ENCODE data around the gene KIAA1614. TPM values are rescaled to one million over a fixed set of nuclear protein-coding genes. Genes with fewer than 3 reads are reported as not detected.
A peak's percentile ranks its signal among the peaks of the same experiment; 100 is the strongest.

KIAA1614 gene
- polyA plus RNA-seq, 1 of the 3 experiments (the other 2 are of a cell fraction): 1.1 TPM

DNA sequence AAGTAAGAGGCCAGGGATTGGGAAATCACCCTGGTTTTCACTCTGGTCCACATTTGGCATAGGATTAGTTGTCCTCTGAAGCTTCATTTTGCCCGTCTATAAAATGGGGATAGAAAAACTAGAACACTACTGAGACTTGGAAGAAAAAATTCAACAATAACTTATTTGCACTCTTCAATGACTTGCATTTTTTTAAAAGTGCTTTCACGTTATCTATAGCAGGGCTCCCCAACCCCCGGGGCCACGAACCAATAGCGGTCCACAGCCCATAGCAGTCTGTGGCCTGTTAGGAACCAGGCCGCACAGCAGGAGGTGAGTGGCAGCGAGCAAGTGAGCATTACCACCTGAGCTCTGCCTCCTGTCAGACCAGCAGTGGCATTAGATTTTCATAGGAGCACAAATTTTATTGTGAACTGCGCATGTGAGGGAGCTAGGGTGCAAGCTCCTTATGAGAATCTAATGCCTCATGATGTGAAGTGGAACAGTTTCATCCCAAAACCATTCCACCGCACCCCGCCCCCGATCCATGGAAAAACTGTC, 2.8 kb downstream of the KIAA1614 start:
- CTCF ChIA-PET: interaction anchor here (0.7 to 1.3 kb wide), 2 partner anchors 34 to 400 kb away, joined by 3 to 4 read pairs; no protein-coding TSS in a partner anchor
- WGBS (ENCODE audit: low lambda C conversion rate): 88% methylated on average over 9 of the region's 11 CpGs
- Histone ChIP-seq H3K36me3 (replicated peaks in 1 of 2; ENCODE audit: control insufficient read depth in 1 of 2, insufficient read depth in 2 of 2, low read length in 1 of 2) (no peaks in the 10 kb centered on the region), H2AFZ (ENCODE audit: low read depth) (no peak overlapping the region), H3F3A (replicated peaks; ENCODE audit: insufficient read depth) (no peaks in the 10 kb centered on the region), H3K4me1 (ENCODE audit: control insufficient read depth in 1 of 2, insufficient read depth in 2 of 2, low read depth in 1 of 2, low read length in 1 of 2) (no peaks in the 10 kb centered on the region; a peak in 1 of 4 replicates), H3K4me2 (no peak overlapping the region), H3K9ac (no peak overlapping the region), H3K79me2 (ENCODE audit: insufficient read depth) (no peaks in the 10 kb centered on the region), H3K27me3 (ENCODE audit: insufficient read depth) (no peaks in the 10 kb centered on the region), H3K9me2 (no peaks in the 10 kb centered on the region), H3K9me3 (no peaks in the 10 kb centered on the region), H4K20me1 (ENCODE audit: insufficient read depth) (no peaks in the 10 kb centered on the region), H3K4me3 (ENCODE audit: low read depth in 2 of 2, low read length in 1 of 2) (no peak overlapping the region), H3K27ac (ENCODE audit: low read depth in 2 of 2, low read length in 1 of 2) (no peak overlapping the region)
- TF ChIP-seq EP300 (IDR thresholded peaks at IDR 0.05; ENCODE audit: borderline replicate concordance in 1 of 2, low read depth in 1 of 2, low read length in 1 of 2) (no peak), POLR2AphosphoS5 (IDR thresholded peaks at IDR 0.05; ENCODE audit: low read depth, low read length) (no peak), FOSL2 (IDR thresholded peaks at IDR 0.05; ENCODE audit: borderline replicate concordance, low read depth) (no peak)
- POLR2A ChIA-PET: no interaction called here
- DNase-seq: no peak

DNA sequence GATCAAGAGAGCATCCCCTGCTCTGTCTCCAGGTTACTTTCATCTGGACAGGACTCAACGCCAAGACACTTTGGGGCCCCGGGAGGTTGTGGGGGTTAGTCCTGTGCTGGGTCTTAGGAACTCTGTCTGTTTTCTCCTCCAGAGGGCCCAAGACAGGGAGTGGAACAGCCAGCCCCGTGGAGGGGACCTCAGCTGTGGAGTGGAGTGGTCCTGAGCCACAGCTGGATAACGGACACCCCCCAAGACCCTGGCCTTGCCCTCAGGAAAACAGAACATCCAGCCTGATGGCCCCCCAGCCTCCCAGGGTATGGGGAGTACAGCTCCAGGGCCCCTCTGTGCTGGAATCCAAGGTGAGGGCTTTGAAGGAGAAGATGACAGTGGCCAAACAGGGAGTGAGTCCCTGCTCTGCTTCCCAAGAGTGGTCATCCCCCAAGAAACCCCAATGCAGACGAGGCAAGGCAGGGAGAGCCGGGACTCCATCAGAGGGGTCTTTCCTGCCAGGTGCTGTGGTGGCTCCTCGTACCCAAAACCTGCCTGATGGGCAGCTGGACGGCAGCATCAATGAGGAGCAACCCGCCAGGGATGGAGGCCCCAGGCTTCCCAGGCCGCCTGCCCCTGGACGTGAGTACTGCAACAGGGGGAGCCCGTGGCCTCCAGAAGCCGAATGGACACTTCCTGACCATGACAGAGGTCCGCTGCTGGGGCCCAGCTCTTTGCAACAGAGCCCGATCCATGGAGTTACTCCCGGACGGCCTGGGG, 3.5 kb downstream of the KIAA1614 start:
- ChIA-PET POLR2A (no interaction called here), CTCF (interaction anchor here (1.4 kb wide), 1 partner anchor 250 kb away, joined by 3 read pairs; no protein-coding TSS in a partner anchor)
- H3K27me3 ChIP-seq (ENCODE audit: insufficient read depth): no peaks in the 10 kb centered on the region
- H3K9ac ChIP-seq: no peak overlapping the region
- H4K20me1 ChIP-seq (ENCODE audit: insufficient read depth): no peaks in the 10 kb centered on the region
- H3K4me1 ChIP-seq (ENCODE audit: control insufficient read depth in 1 of 2, insufficient read depth in 2 of 2, low read depth in 1 of 2, low read length in 1 of 2): no peaks in the 10 kb centered on the region; a peak in 1 of 4 replicates
- H3K9me3 ChIP-seq: no peaks in the 10 kb centered on the region
- no peak overlapping the region for H3K27ac ChIP-seq (ENCODE audit: low read depth in 2 of 2, low read length in 1 of 2)
- no peaks in the 10 kb centered on the region for H3K79me2 ChIP-seq (ENCODE audit: insufficient read depth)
- no peak overlapping the region for H3K4me2 ChIP-seq
- no peak overlapping the region for H3K4me3 ChIP-seq (ENCODE audit: low read depth in 2 of 2, low read length in 1 of 2)
- TF ChIP-seq ELF1 (IDR thresholded peaks at IDR 0.05): no peak
- 75% methylated on average over 11 of the region's 17 CpGs for WGBS (ENCODE audit: low lambda C conversion rate)
- no peaks in the 10 kb centered on the region for H3K9me2 ChIP-seq
- DNase-seq: no peak
- H2AFZ ChIP-seq (ENCODE audit: low read depth): no peak overlapping the region
- no peaks in the 10 kb centered on the region for H3F3A ChIP-seq (replicated peaks; ENCODE audit: insufficient read depth)
- no peaks in the 10 kb centered on the region for H3K36me3 ChIP-seq (replicated peaks in 1 of 2; ENCODE audit: control insufficient read depth in 1 of 2, insufficient read depth in 2 of 2, low read length in 1 of 2)

DNA sequence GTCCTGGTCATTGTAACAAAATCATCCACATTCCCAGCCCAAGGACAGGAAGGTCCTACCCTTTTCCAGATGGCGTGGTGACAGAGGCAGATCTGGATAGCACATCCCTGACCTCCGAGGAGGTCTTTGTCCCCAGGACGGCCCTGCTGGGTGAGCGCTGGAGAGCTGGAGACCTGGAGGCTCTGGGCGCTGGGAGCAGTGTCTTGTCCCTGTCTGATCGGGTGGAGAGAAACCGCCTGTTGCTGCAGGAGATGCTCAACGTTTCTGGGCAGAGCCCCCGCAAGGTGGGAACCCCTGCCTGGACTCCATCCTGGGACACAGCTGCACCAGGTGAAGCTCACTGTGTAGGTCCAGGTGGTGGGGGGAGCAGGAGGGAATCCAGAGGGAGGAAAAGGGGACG, 4.1 kb downstream of the KIAA1614 start:
- no peak overlapping the region for H2AFZ ChIP-seq (ENCODE audit: low read depth)
- POLR2A ChIA-PET: interaction anchor here (1.0 kb wide), 1 partner anchor 10 kb away, joined by 3 read pairs; no protein-coding TSS in a partner anchor

More for the DNA sequence above, 4.1 kb downstream of the KIAA1614 start:
- no peak overlapping the region for H3K9ac ChIP-seq
- H3K36me3 ChIP-seq (replicated peaks in 1 of 2; ENCODE audit: control insufficient read depth in 1 of 2, insufficient read depth in 2 of 2, low read length in 1 of 2): no peaks in the 10 kb centered on the region
- no peaks in the 10 kb centered on the region for H3K79me2 ChIP-seq (ENCODE audit: insufficient read depth)
- H3K9me3 ChIP-seq: no peaks in the 10 kb centered on the region
- no peaks in the 10 kb centered on the region; a peak in 1 of 4 replicates for H3K4me1 ChIP-seq (ENCODE audit: control insufficient read depth in 1 of 2, insufficient read depth in 2 of 2, low read depth in 1 of 2, low read length in 1 of 2)
- H3K27me3 ChIP-seq (ENCODE audit: insufficient read depth): no peaks in the 10 kb centered on the region
- H3K4me3 ChIP-seq (ENCODE audit: low read depth in 2 of 2, low read length in 1 of 2): no peak overlapping the region
- no peak for TF ChIP-seq NFIC (IDR thresholded peaks at IDR 0.05; ENCODE audit: borderline replicate concordance)
- no peak for TF ChIP-seq FOXJ3 (CRISPR knock-in tag; IDR thresholded peaks at IDR 0.05)
- CTCF ChIA-PET: interaction anchor here (1.4 kb wide), 1 partner anchor 249 kb away, joined by 3 read pairs; no protein-coding TSS in a partner anchor
- H3K4me2 ChIP-seq: no peak overlapping the region
- no peak overlapping the region for H3K27ac ChIP-seq (ENCODE audit: low read depth in 2 of 2, low read length in 1 of 2)
- no peaks in the 10 kb centered on the region for H3F3A ChIP-seq (replicated peaks; ENCODE audit: insufficient read depth)
- WGBS (ENCODE audit: low lambda C conversion rate): 64% methylated on average over 3 of the region's 10 CpGs
- no peaks in the 10 kb centered on the region for H3K9me2 ChIP-seq
- peak; percentile 45 for DNase-seq
- no peaks in the 10 kb centered on the region for H4K20me1 ChIP-seq (ENCODE audit: insufficient read depth)
